HL-60/S4 treated with retinoic acid at 250 ng/mL for 4 days and 3 days (cell line): Measurements from ENCODE around the gene NANOS3.

Experiments used
- in situ Hi-C: fragments of 300-500 bp; cut with MboI; formaldehyde crosslinking; loops from 2 replicates; pipeline ENCODE4 v1.7.0; 2022; ENCODE audit warnings: low sequenced_read_pairs

The NANOS3 gene

GRCh38 chr19:13881692-13882418 lies 4.9 kb downstream of the NANOS3 start:
- in situ Hi-C loops: loop anchor here (25.0 kb wide), 2 partner anchors 180 to 455 kb away; partner anchors contain the start of genes MISP3 and PALM3

- in situ Hi-C loops: loop anchor here (25.0 kb wide), 2 partner anchors 180 to 455 kb away; partner anchors contain the start of genes MISP3 and PALM3
Observed at GRCh38 chr19:13882419-13882795, 5.5 kb downstream of the NANOS3 start.

GRCh38 chr19:13882836-13883235 lies 5.9 kb downstream of the NANOS3 start:
- in situ Hi-C loops: loop anchor here (25.0 kb wide), 2 partner anchors 179 to 454 kb away; partner anchors contain the start of genes MISP3 and PALM3

DNA sequence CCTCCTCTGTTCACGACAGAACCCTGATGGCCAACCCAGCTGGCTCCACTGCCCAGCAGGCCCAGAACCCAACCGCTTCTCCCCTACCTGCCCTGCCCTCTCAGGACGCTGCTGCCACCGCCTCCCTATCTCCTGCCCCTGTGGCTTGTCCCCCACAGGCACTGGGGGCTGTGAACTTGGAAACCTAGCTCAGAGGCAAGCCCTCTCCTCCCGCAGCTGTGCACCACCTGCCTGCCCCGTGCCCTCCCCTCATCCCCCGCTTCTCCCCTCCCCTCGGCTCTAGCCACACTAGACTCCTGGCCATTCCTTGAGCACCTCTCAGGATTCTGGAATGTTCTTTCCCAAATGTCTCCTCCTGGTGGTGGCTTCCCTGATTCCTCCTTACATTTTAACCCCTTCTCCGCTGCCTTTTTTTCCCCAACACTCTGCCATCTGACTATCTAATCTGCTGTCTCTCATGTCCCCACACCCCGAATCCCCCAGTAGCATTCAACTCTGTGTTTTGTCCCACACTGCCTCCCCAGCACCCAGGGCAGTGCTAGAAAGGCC lies 6.7 kb downstream of the NANOS3 start:
- in situ Hi-C loops: loop anchor here (25.0 kb wide), 2 partner anchors 179 to 454 kb away; partner anchors contain the start of genes MISP3 and PALM3

DNA sequence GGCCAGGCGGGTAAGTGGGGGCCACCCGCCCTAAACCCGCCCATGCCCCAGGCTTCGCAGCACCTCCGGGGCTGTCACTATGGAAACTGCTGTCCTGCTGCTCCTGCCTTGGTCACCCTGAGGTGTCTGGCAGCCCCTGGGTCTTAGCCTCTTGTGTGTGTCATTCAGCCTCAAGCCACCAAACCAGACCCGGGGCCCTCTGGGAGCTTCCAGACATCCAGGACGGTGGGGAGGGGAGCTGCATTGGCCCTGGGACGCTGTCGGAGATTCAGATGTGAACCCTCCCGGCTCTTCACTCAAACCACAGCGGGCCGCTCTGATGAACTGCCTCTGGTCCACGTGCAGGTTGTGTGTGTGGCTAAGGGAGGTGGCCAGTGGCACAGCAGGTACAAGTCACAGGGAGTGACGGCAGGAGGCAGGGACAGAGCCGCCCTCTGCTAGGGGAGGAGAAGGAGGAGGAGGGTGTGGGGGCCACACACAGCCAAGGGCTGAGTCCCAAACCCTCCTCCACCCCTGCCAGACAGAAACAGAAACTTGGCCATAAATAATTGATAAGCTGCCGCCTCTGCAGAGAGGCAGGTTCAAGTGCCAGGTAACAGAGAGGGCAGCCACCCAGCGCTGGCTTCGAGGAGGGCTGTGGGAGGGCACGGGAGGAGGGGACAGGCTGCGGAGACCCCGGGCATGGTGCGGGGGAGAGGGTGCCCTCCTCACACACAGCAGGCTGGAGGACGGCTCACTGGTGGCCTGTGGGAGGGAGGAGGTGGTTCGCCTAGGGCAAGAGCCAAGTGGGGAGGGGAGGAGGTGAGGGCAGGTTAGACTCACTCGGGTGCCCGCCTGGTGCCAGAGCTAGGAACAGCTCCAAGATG lies 8.0 kb downstream of the NANOS3 start:
- in situ Hi-C loops: loop anchor here (25.0 kb wide), 2 partner anchors 177 to 452 kb away; partner anchors contain the start of genes MISP3 and PALM3

DNA sequence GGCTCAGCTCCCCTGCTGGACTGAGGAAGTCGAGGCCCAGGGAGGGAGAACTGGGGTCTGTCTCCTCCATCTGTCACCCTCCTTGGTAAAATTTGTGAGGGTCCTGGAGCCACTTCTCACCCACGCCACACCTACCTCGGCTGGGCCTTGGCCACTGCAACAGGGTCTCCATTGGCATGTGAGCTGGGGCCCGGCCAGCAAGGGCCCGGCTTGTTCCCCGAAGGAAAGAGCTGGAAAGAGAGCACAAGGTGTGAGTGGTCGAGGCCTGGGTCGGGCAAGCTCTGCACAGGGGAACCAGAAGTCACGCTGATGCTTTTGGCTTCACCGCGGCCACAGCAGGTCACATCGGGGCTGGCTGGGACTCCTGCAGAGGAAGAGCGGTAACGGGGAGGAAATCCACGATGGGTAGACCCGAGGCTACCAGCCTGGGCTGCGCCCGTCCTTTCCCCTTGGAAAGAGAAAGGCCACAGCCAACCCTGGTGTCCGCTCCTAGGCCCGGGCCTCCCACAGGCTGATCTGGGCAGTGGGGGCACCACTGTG lies 9.0 kb downstream of the NANOS3 start:
- in situ Hi-C loops: loop anchor here (25.0 kb wide), 2 partner anchors 176 to 451 kb away; partner anchors contain the start of genes MISP3 and PALM3

- in situ Hi-C loops: loop anchor here (25.0 kb wide), 2 partner anchors 175 to 450 kb away; partner anchors contain the start of genes MISP3 and PALM3
Observed at GRCh38 chr19:13887018-13887436, 10.1 kb downstream of the NANOS3 start.

DNA sequence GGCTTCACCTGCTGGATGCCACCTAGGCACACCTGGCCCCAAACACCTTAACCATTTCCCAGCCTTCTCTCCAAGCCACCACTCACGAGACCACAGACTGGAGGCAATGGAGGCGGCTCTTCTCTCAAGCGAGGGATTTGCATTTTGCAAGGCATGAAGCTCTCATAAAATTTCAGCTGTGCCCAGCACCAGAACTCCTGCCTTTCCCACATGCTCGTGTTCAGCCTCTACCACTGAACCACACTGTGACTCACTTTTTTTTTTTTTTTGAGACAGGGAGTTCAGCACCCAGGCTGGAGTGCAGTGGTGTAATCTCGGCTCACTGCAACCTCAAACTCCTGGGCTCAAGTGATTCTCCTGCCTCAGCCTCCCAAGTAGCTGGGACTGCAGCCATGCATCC lies 10.6 kb downstream of the NANOS3 start:
- in situ Hi-C loops: loop anchor here (25.0 kb wide), 2 partner anchors 175 to 450 kb away; partner anchors contain the start of genes MISP3 and PALM3

DNA sequence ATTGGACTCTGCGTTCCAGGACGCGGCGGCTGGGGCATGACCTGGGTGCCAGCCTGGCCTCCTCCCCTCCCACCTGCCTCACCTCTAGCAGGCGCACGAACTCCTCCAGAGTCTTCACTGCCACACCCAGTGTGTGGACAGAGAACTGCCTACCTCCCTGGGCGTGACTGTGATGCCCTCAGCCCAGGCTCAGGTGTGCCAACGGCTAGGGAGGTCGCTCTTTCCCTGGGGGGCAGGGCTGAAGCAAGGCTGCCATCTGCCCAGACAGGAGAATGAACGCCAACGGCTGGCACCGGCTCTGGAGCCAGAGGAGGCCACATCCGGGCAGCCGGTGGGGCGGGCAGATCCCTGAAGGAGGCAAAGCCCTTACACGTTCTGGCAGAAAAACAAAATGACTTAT lies 11.3 kb downstream of the NANOS3 start:
- in situ Hi-C loops: loop anchor here (25.0 kb wide), 2 partner anchors 174 to 449 kb away; partner anchors contain the start of genes MISP3 and PALM3

DNA sequence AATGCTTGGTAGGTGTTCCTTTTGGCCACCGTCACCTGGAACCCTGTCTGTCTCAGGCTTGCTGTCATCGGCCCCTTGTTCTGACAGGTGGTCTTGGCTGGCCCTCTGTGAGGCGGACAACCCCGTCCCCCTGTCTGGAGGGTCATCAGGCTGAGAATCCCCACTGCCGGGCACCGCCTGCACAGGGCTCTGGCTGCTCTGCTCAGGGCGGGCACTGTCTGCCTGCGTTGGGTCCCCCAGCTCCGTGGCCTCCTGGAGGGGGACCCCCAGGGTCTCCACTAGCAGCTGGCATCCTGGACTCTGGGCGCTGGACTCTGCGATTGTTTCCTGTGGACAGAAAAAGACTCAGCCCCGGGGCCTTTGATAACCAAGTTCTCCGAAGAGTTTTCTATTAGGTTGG lies 13.2 kb downstream of the NANOS3 start:
- in situ Hi-C loops: loop anchor here (25.0 kb wide), 2 partner anchors 172 to 447 kb away; partner anchors contain the start of genes MISP3 and PALM3

DNA sequence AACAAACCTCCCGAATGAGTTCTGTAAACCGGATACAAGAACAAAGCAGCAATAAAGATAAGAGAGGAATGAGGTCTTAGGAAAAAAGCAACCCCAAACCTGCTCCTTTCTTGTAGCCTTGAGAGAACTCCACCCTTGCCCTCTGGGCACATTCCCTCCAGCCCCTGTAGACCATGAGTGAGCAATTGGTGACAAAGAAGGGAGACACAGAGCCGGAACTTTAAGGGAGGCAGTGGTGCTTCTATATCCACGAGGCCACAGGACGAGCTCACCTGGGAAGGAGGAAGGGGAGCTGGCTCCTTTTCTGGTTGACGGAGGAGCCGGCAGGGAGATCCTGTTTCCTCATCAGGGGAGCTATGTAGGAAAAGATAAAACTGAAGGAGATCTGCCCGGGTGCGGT lies 15.9 kb downstream of the NANOS3 start:
- in situ Hi-C loops: loop anchor here (25.0 kb wide), 2 partner anchors 169 to 444 kb away; partner anchors contain the start of genes MISP3 and PALM3

DNA sequence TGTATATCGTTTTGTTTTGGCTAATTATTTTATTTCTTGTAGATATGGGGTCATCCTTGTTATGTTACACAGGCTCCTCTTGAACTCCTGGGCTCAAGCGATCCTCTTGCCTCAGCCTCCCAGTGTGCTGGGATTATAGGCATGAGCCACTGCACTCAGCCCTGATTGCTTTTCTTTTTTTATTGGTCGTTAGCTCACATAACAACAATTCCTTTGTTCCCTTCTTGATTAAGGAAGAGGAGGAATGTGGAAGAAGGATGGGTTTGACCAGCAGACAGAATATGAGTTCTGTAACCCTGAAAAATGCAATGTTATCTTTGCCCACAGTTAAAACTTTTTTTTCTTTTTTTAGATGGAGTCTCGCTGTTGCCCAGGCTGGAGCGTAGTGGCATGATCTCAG lies 17.6 kb downstream of the NANOS3 start:
- in situ Hi-C loops: loop anchor here (25.0 kb wide), 2 partner anchors 168 to 443 kb away; partner anchors contain the start of genes MISP3 and PALM3

DNA sequence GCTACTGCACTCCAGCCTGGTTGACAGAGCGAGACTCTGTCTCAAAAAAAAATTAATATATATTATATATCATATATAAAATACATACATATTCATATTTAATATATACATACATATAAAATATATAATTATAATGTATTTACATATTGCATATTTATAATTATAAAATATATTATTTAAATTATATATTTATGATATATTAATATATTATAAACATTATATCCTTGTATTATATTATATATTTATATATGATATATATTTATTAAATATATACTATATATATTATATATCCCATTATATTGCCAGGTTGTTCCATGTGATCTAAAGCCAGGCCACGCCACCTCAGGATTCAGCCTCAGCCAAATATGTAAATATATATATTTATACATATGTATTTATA lies 19.3 kb downstream of the NANOS3 start:
- in situ Hi-C loops: loop anchor here (25.0 kb wide), 2 partner anchors 166 to 441 kb away; partner anchors contain the start of genes MISP3 and PALM3

GRCh38 chr19:13899393-13899792 lies 22.5 kb downstream of the NANOS3 start:
- in situ Hi-C loops: loop anchor here (25.0 kb wide), 2 partner anchors 163 to 438 kb away; partner anchors contain the start of genes MISP3 and PALM3

DNA sequence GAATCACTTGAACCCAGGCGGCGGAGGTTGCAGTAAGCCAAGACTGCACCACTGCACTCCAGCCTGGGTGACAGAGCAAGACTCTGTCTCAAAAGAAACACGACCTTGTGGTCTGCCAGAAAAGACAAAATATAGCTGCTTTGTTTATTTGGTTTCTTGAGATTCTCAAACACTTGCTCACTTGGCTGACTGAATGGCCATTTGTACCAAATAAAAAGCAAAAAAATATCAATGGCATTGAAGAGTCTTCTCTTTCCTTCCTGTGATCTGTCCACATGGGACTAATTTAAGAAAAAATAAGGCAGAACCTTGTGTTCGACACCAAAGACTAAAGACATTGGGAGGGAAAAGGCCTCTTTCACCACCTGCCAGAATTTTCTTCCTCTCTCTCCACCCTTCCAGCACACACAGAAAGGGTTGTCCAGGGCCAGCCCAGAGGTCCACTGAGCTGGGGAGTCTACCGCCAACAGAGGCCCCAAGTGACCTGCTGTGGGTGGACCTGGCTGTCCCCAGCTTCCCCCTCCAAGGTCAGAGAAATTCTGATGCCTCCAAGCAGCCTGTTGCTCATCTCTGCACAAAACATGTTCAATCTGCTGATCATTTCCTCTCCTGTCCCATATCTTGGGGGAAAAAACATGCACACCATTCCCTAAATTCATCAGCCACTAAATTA lies 23.1 kb downstream of the NANOS3 start:
- in situ Hi-C loops: loop anchor here (25.0 kb wide), 2 partner anchors 162 to 437 kb away; partner anchors contain the start of genes MISP3 and PALM3

DNA sequence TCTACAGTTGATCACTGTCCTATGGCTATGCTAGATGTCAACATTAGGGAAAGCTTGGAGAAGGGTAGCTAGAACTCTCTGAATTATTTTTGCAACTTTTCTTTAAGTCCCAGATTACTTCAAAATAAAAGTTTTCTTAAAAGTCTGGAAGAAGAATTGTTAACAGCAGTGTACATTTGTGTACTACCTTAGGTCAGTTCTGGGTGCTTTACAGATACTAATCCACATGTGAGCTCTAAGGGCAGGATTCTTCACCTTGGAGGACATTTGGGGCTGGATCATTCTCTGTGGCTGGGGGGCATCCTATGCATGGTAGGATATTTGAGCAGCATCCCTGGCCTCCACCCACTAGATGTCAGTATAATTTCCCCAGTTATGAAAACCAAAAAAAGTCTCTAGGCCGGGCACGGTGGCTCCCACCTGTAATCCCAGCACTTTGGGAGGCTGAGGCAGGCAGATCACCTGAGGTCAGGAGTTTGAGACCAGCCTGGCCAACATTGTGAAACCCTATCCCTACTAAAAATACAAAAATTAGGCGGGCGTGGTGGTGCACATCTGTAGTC lies 26.1 kb downstream of the NANOS3 start:
- in situ Hi-C loops: no loop called here

DNA sequence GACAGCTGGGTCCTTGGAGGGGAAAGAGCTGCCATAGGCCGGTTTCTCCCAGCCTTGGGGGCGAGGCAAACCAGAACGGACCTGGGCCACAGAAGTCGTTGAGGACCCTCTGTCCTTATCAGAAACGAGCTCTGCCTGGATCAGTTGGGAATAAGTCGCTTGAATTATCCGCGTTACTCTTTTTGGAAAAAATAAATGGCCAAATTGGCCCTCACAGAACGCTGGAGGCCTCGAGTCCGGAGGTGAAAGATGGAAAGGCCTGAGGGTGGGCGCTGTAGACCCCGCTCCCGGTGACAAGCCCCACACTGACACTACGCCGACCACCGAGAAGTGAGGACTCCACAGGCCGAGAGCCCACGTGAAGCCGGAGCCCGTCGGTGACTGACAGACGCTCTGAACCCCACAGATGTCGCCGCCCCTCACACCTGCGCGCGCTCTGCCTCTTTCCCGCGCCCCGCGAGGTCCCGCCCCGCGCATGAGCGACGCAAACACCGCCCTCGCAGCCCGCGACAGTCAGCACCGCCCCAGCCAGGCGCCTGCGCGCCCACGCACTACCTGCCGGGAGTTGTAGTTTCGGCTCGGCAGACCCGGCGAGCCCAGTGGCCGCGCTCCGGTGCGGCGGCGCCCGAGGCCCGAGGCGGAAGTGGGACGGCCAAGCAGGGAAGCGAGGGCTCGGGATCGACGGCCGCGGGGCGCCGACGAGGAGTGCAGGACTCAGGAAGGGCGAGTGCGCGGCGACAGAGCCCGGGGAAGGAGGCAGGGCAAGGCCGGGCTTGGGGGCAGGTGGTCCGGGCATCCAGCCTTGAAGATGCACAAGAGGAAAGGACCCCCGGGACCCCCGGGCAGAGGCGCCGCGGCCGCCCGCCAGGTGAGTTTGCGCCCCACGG lies 28.9 kb downstream of the NANOS3 start, which contains the start of the genes BRME1 and CC2D1A:
TSS of gene BRME1 (minus strand) at position 484 of the 887 bp plus-strand sequence. CDS start 1,225 bp downstream, outside the sequence.
TSS of gene CC2D1A (plus strand) at position 568 of the 887 bp plus-strand sequence. CDS start at position 809, 241 bp downstream.
- in situ Hi-C loops: no loop called here

GRCh38 chr19:13906521-13906904 lies 29.6 kb downstream of the NANOS3 start:
- in situ Hi-C loops: no loop called here
